ENCODE results near the gene NGEF.
"Not testable (repeated sequence)": the region's sequence is repeated elsewhere in the genome, so short reads cannot be mapped to it uniquely, and the experiment has no call there.

Gene NGEF

GRCh38 chr2:232854082-232854481 is 159.0 kb downstream of the NGEF start:
- TF ChIP-seq, protein P1, sequence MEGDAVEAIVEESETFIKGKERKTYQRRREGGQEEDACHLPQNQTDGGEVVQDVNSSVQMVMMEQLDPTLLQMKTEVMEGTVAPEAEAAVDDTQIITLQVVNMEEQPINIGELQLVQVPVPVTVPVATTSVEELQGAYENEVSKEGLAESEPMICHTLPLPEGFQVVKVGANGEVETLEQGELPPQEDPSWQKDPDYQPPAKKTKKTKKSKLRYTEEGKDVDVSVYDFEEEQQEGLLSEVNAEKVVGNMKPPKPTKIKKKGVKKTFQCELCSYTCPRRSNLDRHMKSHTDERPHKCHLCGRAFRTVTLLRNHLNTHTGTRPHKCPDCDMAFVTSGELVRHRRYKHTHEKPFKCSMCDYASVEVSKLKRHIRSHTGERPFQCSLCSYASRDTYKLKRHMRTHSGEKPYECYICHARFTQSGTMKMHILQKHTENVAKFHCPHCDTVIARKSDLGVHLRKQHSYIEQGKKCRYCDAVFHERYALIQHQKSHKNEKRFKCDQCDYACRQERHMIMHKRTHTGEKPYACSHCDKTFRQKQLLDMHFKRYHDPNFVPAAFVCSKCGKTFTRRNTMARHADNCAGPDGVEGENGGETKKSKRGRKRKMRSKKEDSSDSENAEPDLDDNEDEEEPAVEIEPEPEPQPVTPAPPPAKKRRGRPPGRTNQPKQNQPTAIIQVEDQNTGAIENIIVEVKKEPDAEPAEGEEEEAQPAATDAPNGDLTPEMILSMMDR (IDR thresholded peaks at IDR 0.05; ENCODE audit: low read depth, low read length, missing control alignments), result no peak
- H3K4me3 ChIP-seq (ENCODE audit: low read depth, low read length), result no peak overlapping the region
- DNase-seq (ENCODE audit: low read depth), result no peak

DNA sequence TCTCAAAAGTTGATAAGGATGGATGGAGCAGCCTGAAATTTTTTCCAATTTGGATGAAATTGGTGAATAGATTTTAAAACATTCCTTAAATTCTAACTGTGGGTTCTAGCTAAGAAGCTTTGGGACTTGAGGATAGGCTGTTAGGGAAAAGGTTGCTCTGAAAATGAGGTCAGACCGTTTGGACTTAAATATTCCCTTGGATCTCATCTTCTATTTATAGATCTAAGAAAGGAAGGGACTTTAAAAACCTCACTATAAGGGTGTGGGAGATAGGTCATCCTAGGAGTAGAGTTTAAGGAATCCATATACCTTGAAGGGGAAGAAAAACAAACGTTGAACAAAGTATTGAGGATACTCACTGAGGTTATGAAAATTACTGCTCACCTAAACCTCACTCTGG is 160.4 kb downstream of the NGEF start:
- no peak overlapping the region for H3K4me3 ChIP-seq (ENCODE audit: low read depth, low read length)
- TF ChIP-seq, protein P1 (IDR thresholded peaks at IDR 0.05; ENCODE audit: low read depth, low read length, missing control alignments), result no peak
- DNase-seq (ENCODE audit: low read depth), result no peak

DNA sequence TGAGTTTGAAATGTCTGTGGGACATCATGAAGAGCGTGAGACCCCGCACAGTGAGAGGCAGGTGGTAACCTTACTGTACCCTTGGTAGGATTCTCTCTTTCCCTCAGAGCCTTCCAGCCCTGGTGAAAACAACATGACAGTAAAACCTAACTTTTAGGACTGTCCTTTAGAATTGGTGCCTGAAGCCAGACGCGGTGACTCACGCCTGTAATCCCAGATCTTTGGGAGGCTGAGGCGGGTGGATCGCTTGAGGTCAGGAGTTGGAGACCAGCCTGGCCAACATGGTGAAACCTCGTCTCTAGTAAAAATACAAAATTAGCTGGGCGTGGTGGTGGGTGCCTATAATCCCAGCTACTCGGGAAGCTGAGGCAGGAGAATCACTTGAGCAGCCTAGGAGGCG is 161.0 kb downstream of the NGEF start:
- DNase-seq (ENCODE audit: low read depth); H3K4me3 ChIP-seq (ENCODE audit: low read depth, low read length): not testable (repeated sequence)

DNA sequence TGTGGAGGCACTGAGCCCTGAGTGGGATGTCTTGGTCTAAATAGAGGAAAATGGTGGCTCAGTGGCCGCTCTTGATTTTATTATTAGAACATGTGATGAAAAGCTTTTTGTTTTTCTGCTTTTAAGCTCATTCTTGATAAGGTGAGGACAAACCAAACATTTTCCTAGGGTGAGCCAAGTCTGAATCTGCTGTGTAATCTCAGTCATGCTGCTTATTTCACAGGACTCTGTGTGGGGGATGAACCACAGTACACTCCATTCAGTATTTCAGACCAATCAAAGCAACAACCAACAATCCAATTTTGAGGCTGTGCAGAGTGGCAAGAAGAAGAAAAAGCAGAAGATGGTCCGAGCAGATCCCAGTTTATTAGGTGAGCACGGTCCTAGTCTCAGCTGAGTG is 163.0 kb downstream of the NGEF start:
- TF ChIP-seq, protein P1 (IDR thresholded peaks at IDR 0.05; ENCODE audit: low read depth, low read length, missing control alignments), result no peak
- DNase-seq (ENCODE audit: low read depth), result no peak
- H3K4me3 ChIP-seq (ENCODE audit: low read depth, low read length), result no peak overlapping the region

GRCh38 chr2:232846055-232846454 is 167.0 kb downstream of the NGEF start:
- DNase-seq (ENCODE audit: low read depth), result no peak
- TF ChIP-seq, protein P1 (IDR thresholded peaks at IDR 0.05; ENCODE audit: low read depth, low read length, missing control alignments), result no peak
- no peak overlapping the region for H3K4me3 ChIP-seq (ENCODE audit: low read depth, low read length)

GRCh38 chr2:232843834-232844233 is 169.2 kb downstream of the NGEF start:
- no peak for DNase-seq (ENCODE audit: low read depth)
- no peak overlapping the region for H3K4me3 ChIP-seq (ENCODE audit: low read depth, low read length)
- TF ChIP-seq, protein P1 (IDR thresholded peaks at IDR 0.05; ENCODE audit: low read depth, low read length, missing control alignments), result no peak

DNA sequence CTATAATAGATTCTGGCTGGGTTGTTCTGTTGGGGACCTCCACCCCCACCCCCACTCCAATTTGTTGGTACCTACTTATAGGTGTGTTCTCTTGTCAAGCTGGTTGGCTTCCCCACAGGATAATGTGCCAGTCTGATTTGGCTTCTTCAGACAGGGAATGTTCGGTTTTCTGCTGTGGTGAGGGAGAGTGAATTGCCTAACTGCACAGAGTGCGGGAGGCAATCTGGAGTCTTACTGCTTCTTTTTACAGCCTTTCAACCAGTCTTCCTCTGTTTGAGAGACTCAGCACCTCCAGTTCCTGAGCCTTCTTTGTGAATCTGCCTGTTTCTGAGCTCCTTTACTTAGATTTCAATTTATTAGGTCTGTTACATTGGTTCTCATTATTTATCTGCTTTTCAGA is 170.4 kb downstream of the NGEF start:
- H3K4me3 ChIP-seq (ENCODE audit: low read depth, low read length), result no peak overlapping the region
- TF ChIP-seq, protein P1 (IDR thresholded peaks at IDR 0.05; ENCODE audit: low read depth, low read length, missing control alignments), result no peak
- DNase-seq (ENCODE audit: low read depth), result no peak
